Measurements from ENCODE around the gene SH2D1A. TPM values are rescaled to one million over a fixed set of nuclear protein-coding genes. Genes with fewer than 3 reads are reported as not detected.

Gene SH2D1A
- total and polyA plus RNA-seq, 5 donors: 0.11 to 0.33 (median 0.17) TPM

Other genes with a start within 250 kb of the SH2D1A start
- gene TEX13D, start 13.9 kb upstream of the SH2D1A start, total RNA-seq: not detected
- not detected for gene TEX13D, start 13.9 kb upstream of the SH2D1A start, polyA plus RNA-seq

Data from right cardiac atrium (tissue), 5 donors.